GM23338 (cell line): ENCODE data around the gene ARL15. TPM values are rescaled to one million over a fixed set of nuclear protein-coding genes. Genes with fewer than 3 reads are reported as not detected.

ENCODE experiments used
- ATAC-seq: fragments of 200-7000 bp; cut with Tn5 transposase; 3 replicates; pipeline ENCODE4 v1.9.1; 2020
- DNase-seq: peaks from one replicate; pipeline ENCODE4 v3.0.0-alpha.2; 2015; ENCODE audit warnings: low spot score
- H2AFZ ChIP-seq: fragments of 200-600 bp; sonication (generic); 2 replicates; pipeline ENCODE4 v1.8.0; 2016; ENCODE audit warnings: antibody characterized with exemption, mild to moderate bottlenecking, moderate library complexity
- H3F3A ChIP-seq: fragments of 200-600 bp; sonication (generic); replicated peaks from 2 replicates; pipeline ENCODE4 v1.8.0; 2017; ENCODE audit warnings: antibody characterized with exemption, mixed run types, low read depth
- H3K27ac ChIP-seq: fragments of 200-600 bp; sonication (generic); 2 replicates; pipeline ENCODE4 v1.6.1; 2016; ENCODE audit warnings: low read depth
- H3K27me3 ChIP-seq: fragments of 200-600 bp; sonication (generic); 2 replicates; pipeline ENCODE4 v1.8.0; 2016; ENCODE audit warnings: mild to moderate bottlenecking, mixed run types, moderate library complexity; ENCODE audit not compliant: insufficient read depth
- H3K36me3 ChIP-seq: fragments of 200-600 bp; sonication (generic); 2 replicates; pipeline ENCODE4 v1.8.0; 2016; ENCODE audit warnings: mild to moderate bottlenecking; ENCODE audit not compliant: insufficient read depth
- H3K4me1 ChIP-seq: fragments of 200-600 bp; sonication (generic); 2 replicates; pipeline ENCODE4 v1.8.0; 2016; ENCODE audit warnings: mild to moderate bottlenecking, moderate library complexity; ENCODE audit not compliant: insufficient read depth
- H3K4me2 ChIP-seq: fragments of 200-600 bp; sonication (generic); 2 replicates; pipeline ENCODE4 v1.7.1; 2017; ENCODE audit warnings: mixed run types
- H3K4me3 ChIP-seq: fragments of 200-600 bp; sonication (generic); 2 replicates; pipeline ENCODE4 v1.6.1; 2016; ENCODE audit warnings: mixed run types
- H3K79me2 ChIP-seq: fragments of 200-600 bp; sonication (generic); replicated peaks from 2 replicates; pipeline ENCODE4 v1.8.0; 2017; ENCODE audit warnings: mild to moderate bottlenecking; ENCODE audit not compliant: insufficient read depth
- H3K9me2 ChIP-seq: fragments of 200-600 bp; sonication (generic); 2 replicates; pipeline ENCODE4 v1.8.0; 2017; ENCODE audit not compliant: insufficient read depth
- H4K20me1 ChIP-seq: fragments of 200-600 bp; sonication (generic); replicated peaks from 2 replicates; pipeline ENCODE4 v1.8.0; 2017; ENCODE audit warnings: mild to moderate bottlenecking; ENCODE audit not compliant: insufficient read depth
- H3K27ac Mint-ChIP-seq: 2 replicates; pipeline ENCODE4 v1.8.0; 2020; ENCODE audit warnings: inconsistent platforms, mild to moderate bottlenecking, moderate library complexity, mixed read lengths
- H3K27me3 Mint-ChIP-seq: 3 replicates; pipeline ENCODE4 v1.8.0; 2022; ENCODE audit warnings: low read depth, mild to moderate bottlenecking, moderate library complexity, mixed read lengths, inconsistent platforms; ENCODE audit not compliant: insufficient read depth, poor library complexity
- H3K36me3 Mint-ChIP-seq: 3 replicates; pipeline ENCODE4 v1.8.0; 2021; ENCODE audit warnings: low read depth, mild to moderate bottlenecking, inconsistent platforms, moderate library complexity, mixed read lengths
- H3K4me1 Mint-ChIP-seq: 3 replicates; pipeline ENCODE4 v1.8.0; 2020; ENCODE audit warnings: mild to moderate bottlenecking, inconsistent platforms, mixed read lengths
- H3K4me3 Mint-ChIP-seq: 3 replicates; pipeline ENCODE4 v1.8.0; 2021; ENCODE audit warnings: moderate library complexity, mild to moderate bottlenecking, inconsistent platforms, mixed read lengths
- H3K9me3 Mint-ChIP-seq: 3 replicates; pipeline ENCODE4 v1.8.0; 2020; ENCODE audit warnings: moderate library complexity, mild to moderate bottlenecking, inconsistent platforms, mixed read lengths
- EZH2 ChIP-seq: fragments of 200-600 bp; sonication (generic); IDR thresholded peaks from one replicate; pipeline ENCODE4 v1.8.0; 2017; ENCODE audit warnings: antibody characterized with exemption, mild to moderate bottlenecking, low read depth; ENCODE audit not compliant: unreplicated experiment
- JUNB ChIP-seq: IDR thresholded peaks from one replicate; pipeline ENCODE4 v1.6.1; 2016; ENCODE audit warnings: antibody characterized with exemption; ENCODE audit not compliant: unreplicated experiment
- NANOG ChIP-seq: IDR thresholded peaks from 2 replicates; pipeline ENCODE4 v1.6.1; 2016; ENCODE audit warnings: antibody characterized with exemption, borderline replicate concordance
- STAT1 ChIP-seq: IDR thresholded peaks from one replicate; pipeline ENCODE4 v1.6.1; 2016; ENCODE audit warnings: antibody characterized with exemption; ENCODE audit not compliant: unreplicated experiment
- ZNF114 ChIP-seq: fragments of 250-450 bp; sonication (Bioruptor Pico); IDR thresholded peaks from 2 replicates; pipeline ENCODE4 v1.5.0; 2020; ENCODE audit warnings: mild to moderate bottlenecking, moderate library complexity
- ZNF331 ChIP-seq: fragments of 250-450 bp; sonication (Bioruptor Pico); IDR thresholded peaks from 2 replicates; pipeline ENCODE4 v1.5.0; 2020; ENCODE audit warnings: low read depth, mild to moderate bottlenecking, moderate library complexity
- polyA plus RNA-seq: library from polyadenylated mRNA; unstranded; fragments of >200 nt; fragmentation: Nextera tagmentation; extraction: Ambion mirVana; gene quantifications from 2 replicates; pipeline ENCODE4 v1.2.1, GENCODE V29; 2016
- total RNA-seq: library from RNA; depleted of rRNA; stranded (reverse); fragments of >200 nt; shearing (Covaris generic); gene quantifications from 2 replicates; pipeline ENCODE4 v1.2.3, GENCODE V29; 2014
- TF ChIP-seq, protein P1 (sequence below): IDR thresholded peaks from one replicate; pipeline ENCODE4 v1.6.1; 2018; ENCODE audit warnings: antibody characterized with exemption; ENCODE audit not compliant: unreplicated experiment
- TF ChIP-seq, protein P2 (sequence below): IDR thresholded peaks from 2 replicates; pipeline ENCODE4 v1.6.1; 2016; ENCODE audit warnings: antibody characterized with exemption
- TF ChIP-seq, protein P3 (sequence below): fragments of 250-450 bp; sonication (Bioruptor Pico); IDR thresholded peaks from 2 replicates; pipeline ENCODE4 v1.5.0; 2020; ENCODE audit warnings: mild to moderate bottlenecking, moderate library complexity
- TF ChIP-seq, protein P4 (sequence below), 2 experiments: fragments of 200-600 bp in 1 of 2; sonication (generic) in 1 of 2; conservative IDR thresholded peaks; 2 replicates each; pipeline versions ENCODE4 v1.5.1 to v1.6.1; 2016 to 2017; ENCODE audit warnings: antibody characterized with exemption in 2 of 2, low read depth in 2 of 2, mild to moderate bottlenecking in 2 of 2, moderate library complexity in 1 of 2

Gene ARL15
- total and polyA plus RNA-seq, 2 experiments from 2014 or later = 13.0 to 54.0 TPM

DNA sequence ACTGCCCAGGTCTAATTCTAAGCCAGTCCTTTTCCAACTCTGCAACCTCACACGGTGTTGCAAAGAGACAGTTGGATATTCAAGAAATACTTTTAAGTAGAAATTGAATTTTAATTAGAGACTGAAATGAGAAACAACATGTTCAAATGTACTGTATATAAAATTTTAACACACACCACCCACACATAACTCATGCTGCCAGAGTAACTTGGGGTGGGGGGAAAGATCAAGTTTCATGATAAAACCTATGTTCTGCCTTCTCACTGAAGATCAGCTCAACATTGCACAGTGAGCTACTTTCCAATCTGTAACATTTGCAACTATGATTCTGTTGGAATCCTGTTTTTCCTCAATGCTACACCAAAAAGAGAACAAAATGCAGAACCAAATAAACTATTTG lies 17.5 kb downstream of the ARL15 start:
- no peak for TF ChIP-seq JUNB
- TF ChIP-seq ZNF114 (CRISPR knock-in tag) = no peak
- TF ChIP-seq, protein P1, sequence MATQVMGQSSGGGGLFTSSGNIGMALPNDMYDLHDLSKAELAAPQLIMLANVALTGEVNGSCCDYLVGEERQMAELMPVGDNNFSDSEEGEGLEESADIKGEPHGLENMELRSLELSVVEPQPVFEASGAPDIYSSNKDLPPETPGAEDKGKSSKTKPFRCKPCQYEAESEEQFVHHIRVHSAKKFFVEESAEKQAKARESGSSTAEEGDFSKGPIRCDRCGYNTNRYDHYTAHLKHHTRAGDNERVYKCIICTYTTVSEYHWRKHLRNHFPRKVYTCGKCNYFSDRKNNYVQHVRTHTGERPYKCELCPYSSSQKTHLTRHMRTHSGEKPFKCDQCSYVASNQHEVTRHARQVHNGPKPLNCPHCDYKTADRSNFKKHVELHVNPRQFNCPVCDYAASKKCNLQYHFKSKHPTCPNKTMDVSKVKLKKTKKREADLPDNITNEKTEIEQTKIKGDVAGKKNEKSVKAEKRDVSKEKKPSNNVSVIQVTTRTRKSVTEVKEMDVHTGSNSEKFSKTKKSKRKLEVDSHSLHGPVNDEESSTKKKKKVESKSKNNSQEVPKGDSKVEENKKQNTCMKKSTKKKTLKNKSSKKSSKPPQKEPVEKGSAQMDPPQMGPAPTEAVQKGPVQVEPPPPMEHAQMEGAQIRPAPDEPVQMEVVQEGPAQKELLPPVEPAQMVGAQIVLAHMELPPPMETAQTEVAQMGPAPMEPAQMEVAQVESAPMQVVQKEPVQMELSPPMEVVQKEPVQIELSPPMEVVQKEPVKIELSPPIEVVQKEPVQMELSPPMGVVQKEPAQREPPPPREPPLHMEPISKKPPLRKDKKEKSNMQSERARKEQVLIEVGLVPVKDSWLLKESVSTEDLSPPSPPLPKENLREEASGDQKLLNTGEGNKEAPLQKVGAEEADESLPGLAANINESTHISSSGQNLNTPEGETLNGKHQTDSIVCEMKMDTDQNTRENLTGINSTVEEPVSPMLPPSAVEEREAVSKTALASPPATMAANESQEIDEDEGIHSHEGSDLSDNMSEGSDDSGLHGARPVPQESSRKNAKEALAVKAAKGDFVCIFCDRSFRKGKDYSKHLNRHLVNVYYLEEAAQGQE = no peak
- no peak for TF ChIP-seq STAT1
- TF ChIP-seq ZNF331 = no peak
- TF ChIP-seq, protein P2, sequence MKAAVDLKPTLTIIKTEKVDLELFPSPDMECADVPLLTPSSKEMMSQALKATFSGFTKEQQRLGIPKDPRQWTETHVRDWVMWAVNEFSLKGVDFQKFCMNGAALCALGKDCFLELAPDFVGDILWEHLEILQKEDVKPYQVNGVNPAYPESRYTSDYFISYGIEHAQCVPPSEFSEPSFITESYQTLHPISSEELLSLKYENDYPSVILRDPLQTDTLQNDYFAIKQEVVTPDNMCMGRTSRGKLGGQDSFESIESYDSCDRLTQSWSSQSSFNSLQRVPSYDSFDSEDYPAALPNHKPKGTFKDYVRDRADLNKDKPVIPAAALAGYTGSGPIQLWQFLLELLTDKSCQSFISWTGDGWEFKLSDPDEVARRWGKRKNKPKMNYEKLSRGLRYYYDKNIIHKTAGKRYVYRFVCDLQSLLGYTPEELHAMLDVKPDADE = no peak
- H3K27me3 Mint-ChIP-seq = no peaks in the 10 kb centered on the region
- peaks cover 34% of the 10 kb centered on the region for H3K4me1 ChIP-seq

GRCh38 chr5:54291498-54291897 lies 18.9 kb downstream of the ARL15 start:
- H3K4me2 ChIP-seq = no peak overlapping the region
- no peak overlapping the region for H2AFZ ChIP-seq
- H3K36me3 ChIP-seq = no peaks in the 10 kb centered on the region
- Mint-ChIP-seq H3K27me3 (no peaks in the 10 kb centered on the region), H3K4me1 (peaks cover 53% of the 10 kb centered on the region), H3K9me3 (no peaks in the 10 kb centered on the region), H3K36me3 (no peaks in the 10 kb centered on the region), H3K4me3 (no peak overlapping the region), H3K27ac (no peak overlapping the region; the same call in 1 of the 2 replicates)
- no peak overlapping the region for H3K4me3 ChIP-seq
- no peaks in the 10 kb centered on the region for H3K27me3 ChIP-seq
- no peaks in the 10 kb centered on the region for H3K9me2 ChIP-seq
- H3F3A ChIP-seq = no peaks in the 10 kb centered on the region
- H3K27ac ChIP-seq = no peak overlapping the region
- DNase-seq = no peak
- peaks cover 29% of the 10 kb centered on the region for H3K4me1 ChIP-seq
- ATAC-seq = no peak
- H4K20me1 ChIP-seq = no peaks in the 10 kb centered on the region; the same call in 1 of the 2 replicates
- H3K79me2 ChIP-seq = peaks cover 86% of the 10 kb centered on the region
- TF ChIP-seq, protein P3, sequence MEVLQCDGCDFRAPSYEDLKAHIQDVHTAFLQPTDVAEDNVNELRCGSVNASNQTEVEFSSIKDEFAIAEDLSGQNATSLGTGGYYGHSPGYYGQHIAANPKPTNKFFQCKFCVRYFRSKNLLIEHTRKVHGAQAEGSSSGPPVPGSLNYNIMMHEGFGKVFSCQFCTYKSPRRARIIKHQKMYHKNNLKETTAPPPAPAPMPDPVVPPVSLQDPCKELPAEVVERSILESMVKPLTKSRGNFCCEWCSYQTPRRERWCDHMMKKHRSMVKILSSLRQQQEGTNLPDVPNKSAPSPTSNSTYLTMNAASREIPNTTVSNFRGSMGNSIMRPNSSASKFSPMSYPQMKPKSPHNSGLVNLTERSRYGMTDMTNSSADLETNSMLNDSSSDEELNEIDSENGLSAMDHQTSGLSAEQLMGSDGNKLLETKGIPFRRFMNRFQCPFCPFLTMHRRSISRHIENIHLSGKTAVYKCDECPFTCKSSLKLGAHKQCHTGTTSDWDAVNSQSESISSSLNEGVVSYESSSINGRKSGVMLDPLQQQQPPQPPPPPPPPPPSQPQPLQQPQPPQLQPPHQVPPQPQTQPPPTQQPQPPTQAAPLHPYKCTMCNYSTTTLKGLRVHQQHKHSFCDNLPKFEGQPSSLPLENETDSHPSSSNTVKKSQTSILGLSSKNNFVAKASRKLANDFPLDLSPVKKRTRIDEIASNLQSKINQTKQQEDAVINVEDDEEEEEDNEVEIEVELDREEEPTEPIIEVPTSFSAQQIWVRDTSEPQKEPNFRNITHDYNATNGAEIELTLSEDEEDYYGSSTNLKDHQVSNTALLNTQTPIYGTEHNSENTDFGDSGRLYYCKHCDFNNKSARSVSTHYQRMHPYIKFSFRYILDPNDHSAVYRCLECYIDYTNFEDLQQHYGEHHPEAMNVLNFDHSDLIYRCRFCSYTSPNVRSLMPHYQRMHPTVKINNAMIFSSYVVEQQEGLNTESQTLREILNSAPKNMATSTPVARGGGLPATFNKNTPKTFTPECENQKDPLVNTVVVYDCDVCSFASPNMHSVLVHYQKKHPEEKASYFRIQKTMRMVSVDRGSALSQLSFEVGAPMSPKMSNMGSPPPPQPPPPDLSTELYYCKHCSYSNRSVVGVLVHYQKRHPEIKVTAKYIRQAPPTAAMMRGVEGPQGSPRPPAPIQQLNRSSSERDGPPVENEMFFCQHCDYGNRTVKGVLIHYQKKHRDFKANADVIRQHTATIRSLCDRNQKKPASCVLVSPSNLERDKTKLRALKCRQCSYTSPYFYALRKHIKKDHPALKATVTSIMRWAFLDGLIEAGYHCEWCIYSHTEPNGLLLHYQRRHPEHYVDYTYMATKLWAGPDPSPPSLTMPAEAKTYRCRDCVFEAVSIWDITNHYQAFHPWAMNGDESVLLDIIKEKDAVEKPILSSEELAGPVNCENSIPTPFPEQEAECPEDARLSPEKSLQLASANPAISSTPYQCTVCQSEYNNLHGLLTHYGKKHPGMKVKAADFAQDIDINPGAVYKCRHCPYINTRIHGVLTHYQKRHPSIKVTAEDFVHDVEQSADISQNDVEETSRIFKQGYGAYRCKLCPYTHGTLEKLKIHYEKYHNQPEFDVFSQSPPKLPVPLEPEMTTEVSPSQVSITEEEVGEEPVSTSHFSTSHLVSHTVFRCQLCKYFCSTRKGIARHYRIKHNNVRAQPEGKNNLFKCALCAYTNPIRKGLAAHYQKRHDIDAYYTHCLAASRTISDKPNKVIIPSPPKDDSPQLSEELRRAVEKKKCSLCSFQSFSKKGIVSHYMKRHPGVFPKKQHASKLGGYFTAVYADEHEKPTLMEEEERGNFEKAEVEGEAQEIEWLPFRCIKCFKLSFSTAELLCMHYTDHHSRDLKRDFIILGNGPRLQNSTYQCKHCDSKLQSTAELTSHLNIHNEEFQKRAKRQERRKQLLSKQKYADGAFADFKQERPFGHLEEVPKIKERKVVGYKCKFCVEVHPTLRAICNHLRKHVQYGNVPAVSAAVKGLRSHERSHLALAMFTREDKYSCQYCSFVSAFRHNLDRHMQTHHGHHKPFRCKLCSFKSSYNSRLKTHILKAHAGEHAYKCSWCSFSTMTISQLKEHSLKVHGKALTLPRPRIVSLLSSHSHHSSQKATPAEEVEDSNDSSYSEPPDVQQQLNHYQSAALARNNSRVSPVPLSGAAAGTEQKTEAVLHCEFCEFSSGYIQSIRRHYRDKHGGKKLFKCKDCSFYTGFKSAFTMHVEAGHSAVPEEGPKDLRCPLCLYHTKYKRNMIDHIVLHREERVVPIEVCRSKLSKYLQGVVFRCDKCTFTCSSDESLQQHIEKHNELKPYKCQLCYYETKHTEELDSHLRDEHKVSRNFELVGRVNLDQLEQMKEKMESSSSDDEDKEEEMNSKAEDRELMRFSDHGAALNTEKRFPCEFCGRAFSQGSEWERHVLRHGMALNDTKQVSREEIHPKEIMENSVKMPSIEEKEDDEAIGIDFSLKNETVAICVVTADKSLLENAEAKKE (CRISPR knock-in tag) = no peak
- no peak for TF ChIP-seq STAT1
- no peak for TF ChIP-seq EZH2
- no peak for TF ChIP-seq NANOG
- TF ChIP-seq, protein P4, sequence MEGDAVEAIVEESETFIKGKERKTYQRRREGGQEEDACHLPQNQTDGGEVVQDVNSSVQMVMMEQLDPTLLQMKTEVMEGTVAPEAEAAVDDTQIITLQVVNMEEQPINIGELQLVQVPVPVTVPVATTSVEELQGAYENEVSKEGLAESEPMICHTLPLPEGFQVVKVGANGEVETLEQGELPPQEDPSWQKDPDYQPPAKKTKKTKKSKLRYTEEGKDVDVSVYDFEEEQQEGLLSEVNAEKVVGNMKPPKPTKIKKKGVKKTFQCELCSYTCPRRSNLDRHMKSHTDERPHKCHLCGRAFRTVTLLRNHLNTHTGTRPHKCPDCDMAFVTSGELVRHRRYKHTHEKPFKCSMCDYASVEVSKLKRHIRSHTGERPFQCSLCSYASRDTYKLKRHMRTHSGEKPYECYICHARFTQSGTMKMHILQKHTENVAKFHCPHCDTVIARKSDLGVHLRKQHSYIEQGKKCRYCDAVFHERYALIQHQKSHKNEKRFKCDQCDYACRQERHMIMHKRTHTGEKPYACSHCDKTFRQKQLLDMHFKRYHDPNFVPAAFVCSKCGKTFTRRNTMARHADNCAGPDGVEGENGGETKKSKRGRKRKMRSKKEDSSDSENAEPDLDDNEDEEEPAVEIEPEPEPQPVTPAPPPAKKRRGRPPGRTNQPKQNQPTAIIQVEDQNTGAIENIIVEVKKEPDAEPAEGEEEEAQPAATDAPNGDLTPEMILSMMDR (conservative IDR thresholded peaks at IDR 0.05; ENCODE audit: low read depth in 2 of 2) = no peak

More for the DNA sequence above, 17.5 kb downstream of the ARL15 start:
- Histone ChIP-seq H3K4me2 (no peak overlapping the region), H2AFZ (no peak overlapping the region), H3F3A (no peaks in the 10 kb centered on the region), H3K79me2 (peaks cover 83% of the 10 kb centered on the region), H3K4me3 (no peak overlapping the region), H3K27ac (no peak overlapping the region), H3K27me3 (no peaks in the 10 kb centered on the region), H3K9me2 (no peaks in the 10 kb centered on the region), H3K36me3 (no peaks in the 10 kb centered on the region), H4K20me1 (no peaks in the 10 kb centered on the region; the same call in 1 of the 2 replicates)
- H3K4me1 Mint-ChIP-seq = peaks cover 58% of the 10 kb centered on the region
- H3K4me3 Mint-ChIP-seq = no peak overlapping the region
- no peak overlapping the region for H3K27ac Mint-ChIP-seq
- H3K36me3 Mint-ChIP-seq = no peaks in the 10 kb centered on the region
- no peak for ATAC-seq
- no peaks in the 10 kb centered on the region for H3K9me3 Mint-ChIP-seq
- no peak for DNase-seq
